HepG2 (cell line): ENCODE results near the gene STAT5A. TPM values are rescaled to one million over a fixed set of nuclear protein-coding genes. Genes with fewer than 3 reads are reported as not detected.

ENCODE experiments used
- ATAC-seq: fragments of 200-7000 bp; cut with Tn5 transposase; 3 replicates; pipeline ENCODE4 v1.9.1; 2020; ENCODE audit warnings: mild to moderate bottlenecking, moderate library complexity
- BruUV-seq: library from RNA; stranded (reverse); fragments of 400-500 nt; replicated peaks from 2 replicates; lab custom pipeline; 2021; lab: Mats Ljungman, UMichigan
- CTCF ChIA-PET: fragments of 300-600 bp; formaldehyde crosslinking; extraction: SDS; loops from one replicate; lab custom pipeline; 2021; ENCODE audit warnings: low total read pairs, inconsistent platforms, low intra/inter-chr PET ratio; lab: Yijun Ruan, JAX
- POLR2A ChIA-PET: fragments of 350-600 bp; sonication (Branson Sonifier 250); formaldehyde crosslinking; loops from one replicate; lab custom pipeline; 2020; ENCODE audit warnings: antibody characterized with exemption, inconsistent platforms; lab: Yijun Ruan, JAX
- DNase-seq: peaks from one replicate; pipeline ENCODE4 v3.0.0-alpha.2; 2015; ENCODE audit warnings: low spot score
- FAIRE-seq: peaks from 3 replicates; lab custom pipeline; 2011; peaks lifted over from hg19 to GRCh38; lab: Jason Lieb, UNC
- H2AFZ ChIP-seq: one replicate; pipeline ENCODE4 v1.6.1; 2011; ENCODE audit warnings: low read length, inconsistent platforms
- H3K27ac ChIP-seq: fragments of 300-600 bp; 3 replicates; pipeline ENCODE4 v1.8.0; 2011; ENCODE audit warnings: mixed run types, mild to moderate bottlenecking, mixed read lengths, low read length, inconsistent platforms; ENCODE audit not compliant: insufficient read depth; ENCODE audit errors: extremely low read length
- H3K27me3 ChIP-seq, 2 experiments: fragments of 200-600 bp in 1 of 2; 2 replicates in 1 of 2; 3 replicates in 1 of 2; pipeline versions ENCODE4 v1.6.0 to v1.8.0; 2011; ENCODE audit warnings: low read length in 2 of 2, mild to moderate bottlenecking in 2 of 2, moderate library complexity in 2 of 2, inconsistent platforms in 1 of 2; ENCODE audit not compliant: insufficient read depth in 2 of 2, control insufficient read depth in 1 of 2
- H3K36me3 ChIP-seq, 2 experiments: fragments of 200-600 bp in 1 of 2; replicated peaks in 1 of 2; 2 replicates in 1 of 2; 3 replicates in 1 of 2; pipeline versions ENCODE4 v1.5.1 to v1.8.0; 2011; ENCODE audit warnings: low read length in 2 of 2, inconsistent platforms in 1 of 2; ENCODE audit not compliant: insufficient read depth in 2 of 2, control insufficient read depth in 1 of 2
- H3K4me1 ChIP-seq: 2 replicates; pipeline ENCODE4 v1.5.1; 2012; ENCODE audit warnings: low read length, inconsistent platforms; ENCODE audit not compliant: insufficient read depth
- H3K4me2 ChIP-seq: 2 replicates; pipeline ENCODE4 v1.6.0; 2011; ENCODE audit warnings: low read depth, low read length, inconsistent platforms
- H3K4me3 ChIP-seq, 3 experiments: fragments of 200-600 bp in 1 of 3; sonication (generic), shearing (Covaris generic) in 1 of 3; replicated peaks in 1 of 3; 2 replicates each; pipeline ENCODE4 v1.5.1; 2011 to 2016; ENCODE audit warnings: low read length in 3 of 3, inconsistent platforms in 2 of 3, low read depth in 2 of 3, mild to moderate bottlenecking in 2 of 3, control low read depth in 1 of 3, mixed read lengths in 1 of 3; ENCODE audit not compliant: insufficient read depth in 1 of 3
- H3K79me2 ChIP-seq: one replicate; pipeline ENCODE4 v1.6.1; 2011; ENCODE audit warnings: low read length, inconsistent platforms; ENCODE audit not compliant: insufficient read depth
- H3K9ac ChIP-seq: 2 replicates; pipeline ENCODE4 v1.6.0; 2011; ENCODE audit warnings: mild to moderate bottlenecking, low read depth, low read length, inconsistent platforms; ENCODE audit not compliant: insufficient read depth
- H3K9me3 ChIP-seq: 2 replicates; pipeline ENCODE4 v1.5.1; 2012; ENCODE audit warnings: mild to moderate bottlenecking, low read length
- H4K20me1 ChIP-seq: 2 replicates; pipeline ENCODE4 v1.6.0; 2011; ENCODE audit warnings: inconsistent platforms, mild to moderate bottlenecking, low read length, moderate library complexity; ENCODE audit not compliant: insufficient read depth
- DBP ChIP-seq: sonication (generic); formaldehyde crosslinking; IDR thresholded peaks from 2 replicates; pipeline ENCODE4 v1.4.0; 2020; ENCODE audit warnings: missing genetic modification reagents; ENCODE audit errors: not compliant biosample characterization
- E2F5 ChIP-seq: sonication (generic); formaldehyde crosslinking; conservative IDR thresholded peaks from 2 replicates; pipeline ENCODE4 v1.4.0; 2020; ENCODE audit warnings: missing genetic modification reagents
- GATAD1 ChIP-seq: IDR thresholded peaks from 2 replicates; pipeline ENCODE4 v1.6.1; 2016; ENCODE audit warnings: missing genetic modification reagents, missing compliant biosample characterization
- HINFP ChIP-seq: sonication (generic); formaldehyde crosslinking; IDR thresholded peaks from 2 replicates; pipeline ENCODE4 v1.4.0; 2020; ENCODE audit warnings: low read depth, mild to moderate bottlenecking, missing genetic modification reagents
- ISX ChIP-seq: sonication (generic); formaldehyde crosslinking; conservative IDR thresholded peaks from 2 replicates; pipeline ENCODE4 v1.5.0; 2020; ENCODE audit warnings: missing genetic modification reagents
- LRRFIP1 ChIP-seq: sonication (generic); formaldehyde crosslinking; conservative IDR thresholded peaks from 2 replicates; pipeline ENCODE4 v1.4.0; 2020; ENCODE audit warnings: missing genetic modification reagents
- MATR3 ChIP-seq: sonication (generic); formaldehyde crosslinking; IDR thresholded peaks from 2 replicates; pipeline ENCODE4 v1.4.0; 2020; ENCODE audit warnings: missing genetic modification reagents
- NONO ChIP-seq, 2 experiments: fragments of 450-650 bp in 1 of 2; sonication (generic) in 1 of 2; formaldehyde crosslinking in 1 of 2; IDR thresholded peaks in 1 of 2; conservative IDR thresholded peaks in 1 of 2; 2 replicates each; pipeline versions ENCODE4 v1.6.1 to v1.8.0; 2017 to 2022; ENCODE audit warnings: mild to moderate bottlenecking in 1 of 2, missing genetic modification reagents in 1 of 2, moderate library complexity in 1 of 2
- RORA ChIP-seq: sonication (generic); formaldehyde crosslinking; IDR thresholded peaks from 2 replicates; pipeline ENCODE4 v1.5.0; 2020; ENCODE audit warnings: mild to moderate bottlenecking, missing genetic modification reagents, moderate library complexity
- RXRA ChIP-seq: sonication (generic); formaldehyde crosslinking; IDR thresholded peaks from 2 replicates; pipeline ENCODE4 v1.5.1; 2020; ENCODE audit warnings: missing genetic modification reagents
- U2AF1 ChIP-seq: fragments of 200-400 bp; formaldehyde crosslinking; optimal IDR thresholded peaks from 2 replicates; pipeline ENCODE3; 2017; ENCODE audit warnings: mild to moderate bottlenecking, low read depth, low read length
- ZNF17 ChIP-seq: sonication (generic); formaldehyde crosslinking; IDR thresholded peaks from 2 replicates; pipeline ENCODE4 v1.5.0; 2020; ENCODE audit warnings: mild to moderate bottlenecking, missing genetic modification reagents
- ZNF280B ChIP-seq: sonication (generic); formaldehyde crosslinking; IDR thresholded peaks from 2 replicates; pipeline ENCODE4 v1.5.0; 2020; ENCODE audit warnings: missing genetic modification reagents, mild to moderate bottlenecking, borderline replicate concordance
- ZNF549 ChIP-seq: sonication (generic); formaldehyde crosslinking; IDR thresholded peaks from 2 replicates; pipeline ENCODE4 v1.5.0; 2020; ENCODE audit warnings: missing genetic modification reagents
- ZNF614 ChIP-seq: IDR thresholded peaks from 2 replicates; pipeline ENCODE4 v1.6.1; 2018; ENCODE audit warnings: missing biosample characterization, missing genetic modification reagents, inconsistent platforms, borderline replicate concordance
- ZNF660 ChIP-seq: sonication (generic); formaldehyde crosslinking; IDR thresholded peaks from 2 replicates; pipeline ENCODE4 v1.5.1; 2020; ENCODE audit warnings: mild to moderate bottlenecking, low read depth, missing genetic modification reagents, borderline replicate concordance
- ZNF773 ChIP-seq: sonication (generic); formaldehyde crosslinking; IDR thresholded peaks from 2 replicates; pipeline ENCODE4 v1.4.0; 2020; ENCODE audit warnings: missing genetic modification reagents, borderline replicate concordance
- WGBS: methylation state at CpG from one replicate; pipeline ENCODE4 v1.1.6; 2017; ENCODE audit warnings: low lambda C conversion rate; 5-methylcytosine and 5-hydroxymethylcytosine counted together
- in situ Hi-C: cut with HindIII; loops from 2 replicates; pipeline ENCODE4 v1.10.0; 2017; ENCODE audit warnings: low pct_unique_long_range_greater_than_20kb; ENCODE audit not compliant: extremely low pct_ligation_motif_present
- intact Hi-C: fragments of 100-400 bp; cut with micrococcal nuclease; formaldehyde crosslinking; loops from one replicate; pipeline ENCODE4 v1.10.0; 2022; ENCODE audit not compliant: unreplicated experiment
- polyA plus RNA-seq, 8 experiments: library from polyadenylated mRNA; depleted of rRNA in 3 of 8; stranded (reverse) in 7 of 8; unstranded in 1 of 8; fragments of >200 nt; fragmentation: Illumina TruSeq in 4 of 8; extraction: Trizol in 4 of 8; gene quantifications; 2 replicates each; pipeline versions ENCODE4 v1.2.1 to v1.2.3, GENCODE V29; 2011 to 2016; ENCODE audit warnings: low read depth in 4 of 8, missing spikeins in 1 of 8, mixed read lengths in 1 of 8; ENCODE audit not compliant: insufficient read depth in 1 of 8
- total RNA-seq, 5 experiments: library from RNA; depleted of rRNA; stranded (reverse); fragments of >200 nt; fragmentation: Illumina TruSeq; extraction: Trizol; gene quantifications; 2 replicates each; pipeline ENCODE4 v1.2.3, GENCODE V29; 2016; ENCODE audit warnings: low read depth in 1 of 5

Gene STAT5A
- total and polyA plus RNA-seq, 2 of the 13 experiments (the other 11 are each of a cell fraction or from before 2014, with no cell fraction given) = 1.4 to 4.1 TPM

- Histone ChIP-seq H2AFZ (no peak overlapping the region), H3K4me2 (no peak overlapping the region), H4K20me1 (no peaks in the 10 kb centered on the region), H3K27ac (no peak overlapping the region), H3K4me3 (no peak overlapping the region), H3K36me3 (peaks cover 36 to 79% of the 10 kb centered on the region in 2 experiments), H3K9me3 (no peaks in the 10 kb centered on the region), H3K9ac (no peak overlapping the region), H3K79me2 (no peaks in the 10 kb centered on the region), H3K4me1 (peaks cover 6% of the 10 kb centered on the region; the same call in 1 of the 2 replicates), H3K27me3 (no peaks in the 10 kb centered on the region)
- no peak for ATAC-seq
- in situ Hi-C loops = no loop called here
- POLR2A ChIA-PET = no interaction called here
- BruUV-seq = no TSS peak
- DNase-seq = no peak
- no peak for FAIRE-seq
- intact Hi-C loops = no loop called here
- TF ChIP-seq U2AF1 = no peak
- TF ChIP-seq ZNF773 (CRISPR knock-in tag) = no peak
- TF ChIP-seq ZNF17 (CRISPR knock-in tag) = no peak
- no peak for TF ChIP-seq RORA (CRISPR knock-in tag)
- no peak for TF ChIP-seq E2F5
- no peak for TF ChIP-seq MATR3 (CRISPR knock-in tag)
- no peak for TF ChIP-seq ZNF280B (CRISPR knock-in tag)
- TF ChIP-seq ZNF549 (CRISPR knock-in tag) = no peak
- TF ChIP-seq ZNF614 (CRISPR knock-in tag) = no peak
- TF ChIP-seq NONO (IDR thresholded peaks at IDR 0.05) = no peak
- no peak for TF ChIP-seq NONO (CRISPR knock-in tag; conservative IDR thresholded peaks at IDR 0.05)
- TF ChIP-seq ISX (CRISPR knock-in tag) = no peak
- no peak for TF ChIP-seq HINFP (CRISPR knock-in tag)
- TF ChIP-seq DBP (CRISPR knock-in tag) = no peak
- no peak for TF ChIP-seq GATAD1 (CRISPR knock-in tag)
- no peak for TF ChIP-seq LRRFIP1 (CRISPR knock-in tag)
- TF ChIP-seq ZNF660 (CRISPR knock-in tag) = no peak
- no peak for TF ChIP-seq RXRA (CRISPR knock-in tag)
- CTCF ChIA-PET = no interaction called here
- 96% methylated on average over 5 of the region's 5 CpGs for WGBS
Observed at GRCh38 chr17:42339221-42339620, 50.9 kb downstream of the STAT5A start.
